Neural cell (in vitro differentiated cells): ENCODE results near the gene NTPCR.

Experiments
- CTCF ChIP-seq: fragments of 450-650 bp; IDR thresholded peaks from 2 replicates; pipeline ENCODE4 v1.5.1; 2014; ENCODE audit warnings: antibody characterized with exemption, mild to moderate bottlenecking, moderate library complexity; ENCODE audit not compliant: poor library complexity, severe bottlenecking
- EP300 ChIP-seq: fragments of 450-650 bp; conservative IDR thresholded peaks from 2 replicates; pipeline ENCODE4 v1.6.1; 2014; ENCODE audit warnings: antibody characterized with exemption, mild to moderate bottlenecking, moderate library complexity; ENCODE audit not compliant: poor library complexity, severe bottlenecking
- EZH2 ChIP-seq: fragments of 200-600, 300-800 bp; shearing (Covaris generic), sonication (generic); IDR thresholded peaks from 2 replicates; pipeline ENCODE4 v1.6.1; 2014; ENCODE audit warnings: antibody characterized with exemption, low read length, borderline replicate concordance, mild to moderate bottlenecking; ENCODE audit not compliant: insufficient read depth, poor library complexity, severe bottlenecking
- POLR2AphosphoS5 ChIP-seq: IDR thresholded peaks from 2 replicates; pipeline ENCODE4 v1.6.1; 2012

- TF ChIP-seq CTCF (no peak), EP300 (no peak), POLR2AphosphoS5 (no peak), EZH2 (no peak)
These were observed 48.2 kb downstream of the NTPCR start for GRCh38 chr1:232998646-232999045.
